ENCODE data around the gene STXBP1.

The STXBP1 gene

DNA sequence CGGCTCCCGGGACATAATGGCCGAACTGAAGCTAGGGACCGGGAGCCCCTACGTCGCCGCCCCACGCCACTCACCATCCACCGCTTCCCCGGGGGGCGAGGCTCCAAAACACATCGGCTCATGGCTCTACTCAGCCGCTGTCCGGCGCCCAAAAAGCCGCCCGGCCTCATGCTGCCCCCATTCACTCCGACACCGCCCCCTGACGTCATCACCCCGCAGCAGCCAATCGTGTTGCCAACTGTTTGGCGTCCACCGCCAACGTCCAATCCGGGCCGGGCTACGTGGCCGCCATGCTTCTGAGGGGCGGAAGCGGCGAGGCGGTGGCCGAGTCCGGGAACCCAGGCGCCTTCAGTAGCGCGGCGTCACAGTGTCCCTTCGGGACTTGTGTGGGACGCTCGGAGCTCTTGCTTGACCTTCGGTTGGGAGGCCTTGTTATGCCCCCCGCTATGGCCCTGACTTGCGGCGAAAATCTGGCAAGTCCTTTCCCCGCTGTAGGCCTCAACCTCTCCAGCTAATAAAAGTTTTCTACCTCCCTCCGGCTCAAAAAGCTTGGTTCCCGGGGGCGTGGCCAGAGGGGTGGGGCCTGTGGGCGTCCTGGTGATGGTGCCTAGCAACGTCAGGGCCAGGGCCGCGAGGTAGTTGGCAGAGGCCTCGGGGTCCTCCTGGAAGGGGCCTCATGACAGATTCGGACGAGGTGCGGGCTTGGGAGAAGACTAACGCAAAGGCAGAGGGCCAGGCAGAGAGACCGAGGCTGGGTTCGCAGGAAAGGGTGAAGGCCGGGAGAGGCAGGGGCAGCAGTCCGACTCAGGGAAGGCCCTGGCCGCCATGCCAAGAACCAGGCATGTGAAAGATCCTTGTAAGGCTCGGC is 103.6 kb downstream of the STXBP1 start, which contains the start of the genes PTRH1 and TTC16:
TSS of gene PTRH1 (minus strand) at position 194 of the 868 bp plus-strand sequence. CDS start at position 170, 24 bp downstream.
TSS of gene TTC16 (plus strand) at position 610 of the 868 bp plus-strand sequence. CDS start at position 677, 67 bp downstream.
- Histone ChIP-seq H3F3A (ENCODE audit: insufficient read depth, low read length) (no peaks in the 10 kb centered on the region), H3K9me2 (ENCODE audit: low read depth, low read length) (no peaks in the 10 kb centered on the region), H3K9me3 (ENCODE audit: low read length) (no peaks in the 10 kb centered on the region), H3K4me2 (ENCODE audit: low read length) (peak within 1 kb of the TSS; percentile 82), H4K20me1 (ENCODE audit: insufficient read depth, low read length) (no peaks in the 10 kb centered on the region), H3K27ac (ENCODE audit: low read depth, low read length, poor library complexity, severe bottlenecking) (no peak within 1 kb of the TSS), H3K79me2 (ENCODE audit: insufficient read depth, low read length) (no peaks in the 10 kb centered on the region), H3K4me1 (ENCODE audit: insufficient read depth, low read length, severe bottlenecking) (peaks cover 5% of the 10 kb centered on the region), H3K36me3 (ENCODE audit: insufficient read depth, low read length) (no peaks in the 10 kb centered on the region), H2AFZ (ENCODE audit: low read length) (no peak within 1 kb of the TSS), H3K4me3 (ENCODE audit: low read depth, low read length, poor library complexity, severe bottlenecking) (peak within 1 kb of the TSS; percentile 72), H3K9ac (ENCODE audit: low read length) (peak within 1 kb of the TSS; percentile 62), H3K27me3 (ENCODE audit: insufficient read depth, low read length) (no peaks in the 10 kb centered on the region)
- no peak for TF ChIP-seq EZH2 (IDR thresholded peaks at IDR 0.05; ENCODE audit: borderline replicate concordance, low read length)
- TF ChIP-seq, protein P1, sequence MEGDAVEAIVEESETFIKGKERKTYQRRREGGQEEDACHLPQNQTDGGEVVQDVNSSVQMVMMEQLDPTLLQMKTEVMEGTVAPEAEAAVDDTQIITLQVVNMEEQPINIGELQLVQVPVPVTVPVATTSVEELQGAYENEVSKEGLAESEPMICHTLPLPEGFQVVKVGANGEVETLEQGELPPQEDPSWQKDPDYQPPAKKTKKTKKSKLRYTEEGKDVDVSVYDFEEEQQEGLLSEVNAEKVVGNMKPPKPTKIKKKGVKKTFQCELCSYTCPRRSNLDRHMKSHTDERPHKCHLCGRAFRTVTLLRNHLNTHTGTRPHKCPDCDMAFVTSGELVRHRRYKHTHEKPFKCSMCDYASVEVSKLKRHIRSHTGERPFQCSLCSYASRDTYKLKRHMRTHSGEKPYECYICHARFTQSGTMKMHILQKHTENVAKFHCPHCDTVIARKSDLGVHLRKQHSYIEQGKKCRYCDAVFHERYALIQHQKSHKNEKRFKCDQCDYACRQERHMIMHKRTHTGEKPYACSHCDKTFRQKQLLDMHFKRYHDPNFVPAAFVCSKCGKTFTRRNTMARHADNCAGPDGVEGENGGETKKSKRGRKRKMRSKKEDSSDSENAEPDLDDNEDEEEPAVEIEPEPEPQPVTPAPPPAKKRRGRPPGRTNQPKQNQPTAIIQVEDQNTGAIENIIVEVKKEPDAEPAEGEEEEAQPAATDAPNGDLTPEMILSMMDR (IDR thresholded peaks at IDR 0.05; ENCODE audit: low read length): no peak

DNA sequence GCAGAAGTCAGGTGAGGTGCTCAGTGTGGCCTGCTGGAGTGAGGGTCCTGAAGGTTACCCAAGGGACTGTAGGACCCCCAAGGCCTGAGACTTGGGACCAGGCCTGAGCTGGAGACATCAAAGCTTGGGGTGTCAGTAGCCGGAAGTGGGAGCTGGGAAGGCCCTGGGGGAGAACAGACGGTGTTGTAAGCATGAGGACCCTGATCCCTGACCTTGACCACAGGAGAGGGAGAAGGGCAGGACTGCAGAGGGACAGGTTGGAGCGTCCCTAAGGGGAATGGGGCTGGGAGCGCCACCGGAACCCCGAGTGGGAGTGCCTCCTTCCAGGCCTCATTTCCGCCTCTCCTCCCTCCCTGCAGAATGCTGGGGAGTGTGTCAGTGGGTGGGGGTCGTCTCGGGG is 104.3 kb downstream of the STXBP1 start:
- Histone ChIP-seq H3K4me2 (ENCODE audit: low read length) (peak overlapping the region; percentile 82), H2AFZ (ENCODE audit: low read length) (no peak overlapping the region)
- TF ChIP-seq, protein P1 (IDR thresholded peaks at IDR 0.05; ENCODE audit: low read length): no peak
- TF ChIP-seq EZH2 (IDR thresholded peaks at IDR 0.05; ENCODE audit: borderline replicate concordance, low read length): no peak

DNA sequence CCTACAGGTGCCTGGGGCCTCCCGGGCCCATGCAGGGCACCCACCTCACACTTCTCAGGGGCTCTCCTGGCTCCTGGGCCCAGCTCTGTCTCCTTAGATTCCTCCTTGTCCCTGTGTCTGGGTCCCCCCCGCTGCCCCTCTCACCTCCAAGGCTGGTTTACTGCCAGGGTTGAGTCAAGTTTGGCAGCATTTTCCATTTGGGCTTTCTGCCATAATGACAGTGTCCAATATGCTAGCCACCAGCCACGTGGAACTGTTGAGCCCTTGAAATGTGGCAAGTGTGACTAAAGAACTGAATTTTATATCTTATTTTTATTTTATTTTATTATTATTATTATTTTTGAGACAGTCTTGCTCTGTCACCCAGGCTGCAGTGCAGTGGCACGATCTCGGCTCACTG is 105.7 kb downstream of the STXBP1 start:
- H3K9me2 ChIP-seq (ENCODE audit: low read depth, low read length): no peaks in the 10 kb centered on the region
- no peak overlapping the region for H3K27ac ChIP-seq (ENCODE audit: low read depth, low read length, poor library complexity, severe bottlenecking)
- H4K20me1 ChIP-seq (ENCODE audit: insufficient read depth, low read length): no peaks in the 10 kb centered on the region
- no peaks in the 10 kb centered on the region for H3K36me3 ChIP-seq (ENCODE audit: insufficient read depth, low read length)
- H3K79me2 ChIP-seq (ENCODE audit: insufficient read depth, low read length): no peaks in the 10 kb centered on the region
- H3K27me3 ChIP-seq (ENCODE audit: insufficient read depth, low read length): peaks cover 4% of the 10 kb centered on the region; the same call in 1 of the 2 replicates
- no peak overlapping the region for H3K9ac ChIP-seq (ENCODE audit: low read length)
- H3K4me3 ChIP-seq (ENCODE audit: low read depth, low read length, poor library complexity, severe bottlenecking): no peak overlapping the region
- H3K4me2 ChIP-seq (ENCODE audit: low read length): no peak overlapping the region
- no peak overlapping the region for H2AFZ ChIP-seq (ENCODE audit: low read length)
- peaks cover 5% of the 10 kb centered on the region for H3K4me1 ChIP-seq (ENCODE audit: insufficient read depth, low read length, severe bottlenecking)
- H3F3A ChIP-seq (ENCODE audit: insufficient read depth, low read length): no peaks in the 10 kb centered on the region
- no peaks in the 10 kb centered on the region for H3K9me3 ChIP-seq (ENCODE audit: low read length)
- no peak for TF ChIP-seq EZH2 (IDR thresholded peaks at IDR 0.05; ENCODE audit: borderline replicate concordance, low read length)
- TF ChIP-seq, protein P1 (IDR thresholded peaks at IDR 0.05; ENCODE audit: low read length): no peak

More for the DNA sequence above, 104.3 kb downstream of the STXBP1 start:
- H3K9me2 ChIP-seq (ENCODE audit: low read depth, low read length): no peaks in the 10 kb centered on the region
- H3K4me3 ChIP-seq (ENCODE audit: low read depth, low read length, poor library complexity, severe bottlenecking): peak overlapping the region; percentile 72
- no peaks in the 10 kb centered on the region for H3F3A ChIP-seq (ENCODE audit: insufficient read depth, low read length)
- no peaks in the 10 kb centered on the region for H3K9me3 ChIP-seq (ENCODE audit: low read length)
- H3K27ac ChIP-seq (ENCODE audit: low read depth, low read length, poor library complexity, severe bottlenecking): no peak overlapping the region
- H4K20me1 ChIP-seq (ENCODE audit: insufficient read depth, low read length): no peaks in the 10 kb centered on the region
- H3K9ac ChIP-seq (ENCODE audit: low read length): no peak overlapping the region; the same call in 1 of the 2 replicates
- H3K36me3 ChIP-seq (ENCODE audit: insufficient read depth, low read length): no peaks in the 10 kb centered on the region
- no peaks in the 10 kb centered on the region for H3K79me2 ChIP-seq (ENCODE audit: insufficient read depth, low read length)
- peaks cover 5% of the 10 kb centered on the region for H3K4me1 ChIP-seq (ENCODE audit: insufficient read depth, low read length, severe bottlenecking)
- H3K27me3 ChIP-seq (ENCODE audit: insufficient read depth, low read length): no peaks in the 10 kb centered on the region

Data from OCI-LY1 (cell line).